SK-N-SH (cell line): Measurements from ENCODE around the gene RETSAT. TPM values are rescaled to one million over a fixed set of nuclear protein-coding genes. Genes with fewer than 3 reads are reported as not detected.
"Not testable (repeated sequence)": the region's sequence is repeated elsewhere in the genome, so short reads cannot be mapped to it uniquely, and the experiment has no call there.

Experiments
- CTCF ChIA-PET: fragments of 300-600, 350-600 bp; formaldehyde crosslinking; extraction: SDS; loops from one replicate; lab custom pipeline; 2021; lab: Yijun Ruan, JAX
- POLR2A ChIA-PET: fragments of 350-600 bp; sonication (Branson Sonifier 250); formaldehyde crosslinking; extraction: SDS; loops from one replicate; lab custom pipeline; 2020; ENCODE audit warnings: antibody characterized with exemption, inconsistent platforms; lab: Yijun Ruan, JAX
- DNase-seq: peaks from one replicate; pipeline ENCODE4 v3.0.0; 2012
- H2AFZ ChIP-seq: fragments of 200-600 bp; sonication (generic); 2 replicates; pipeline ENCODE4 v1.8.1; 2016; ENCODE audit warnings: antibody characterized with exemption, mild to moderate bottlenecking, low read depth
- H3F3A ChIP-seq: fragments of 200-600 bp; sonication (generic); replicated peaks from 2 replicates; pipeline ENCODE3; 2016; ENCODE audit warnings: antibody characterized with exemption, mild to moderate bottlenecking; ENCODE audit not compliant: insufficient read depth
- H3K27ac ChIP-seq, 2 experiments: fragments of 200-500 bp in 1 of 2; fragments of 200-600 bp in 1 of 2; sonication (Bioruptor generic) in 1 of 2; sonication (generic), shearing (Covaris generic) in 1 of 2; 2 replicates each; pipeline versions ENCODE4 v1.5.1 to v1.6.1; 2014 to 2016; ENCODE audit warnings: low read depth in 2 of 2, inconsistent platforms in 1 of 2, low read length in 1 of 2, mild to moderate bottlenecking in 1 of 2, mixed read lengths in 1 of 2
- H3K27me3 ChIP-seq: fragments of 200-600 bp; sonication (generic), shearing (Covaris generic); 2 replicates; pipeline ENCODE4 v1.6.1; 2016; ENCODE audit warnings: mixed run types; ENCODE audit not compliant: insufficient read depth
- H3K36me3 ChIP-seq, 2 experiments: fragments of 200-500 bp in 1 of 2; fragments of 200-600 bp in 1 of 2; sonication (Bioruptor generic) in 1 of 2; sonication (generic) in 1 of 2; replicated peaks in 1 of 2; 2 replicates each; pipeline versions ENCODE3 to v1.5.1; 2014 to 2016; ENCODE audit warnings: low read length in 1 of 2, mild to moderate bottlenecking in 1 of 2; ENCODE audit not compliant: insufficient read depth in 2 of 2, control insufficient read depth in 1 of 2
- H3K4me1 ChIP-seq, 2 experiments: fragments of 200-500 bp in 1 of 2; fragments of 200-600 bp in 1 of 2; sonication (Bioruptor generic) in 1 of 2; sonication (generic), shearing (Covaris generic) in 1 of 2; 2 replicates each; pipeline versions ENCODE4 v1.5.1 to v1.6.1; 2014 to 2016; ENCODE audit warnings: low read depth in 1 of 2, low read length in 1 of 2, mixed run types in 1 of 2; ENCODE audit not compliant: insufficient read depth in 2 of 2, control insufficient read depth in 1 of 2
- H3K4me2 ChIP-seq: fragments of 200-600 bp; sonication (generic), shearing (Covaris generic); 2 replicates; pipeline ENCODE4 v1.6.1; 2017; ENCODE audit warnings: mixed run types
- H3K4me3 ChIP-seq, 2 experiments: fragments of 200-500 bp in 1 of 2; fragments of 200-600 bp in 1 of 2; sonication (Bioruptor generic) in 1 of 2; sonication (generic), shearing (Covaris generic) in 1 of 2; 2 replicates each; pipeline versions ENCODE4 v1.5.1 to v1.8.1; 2014 to 2016; ENCODE audit warnings: low read depth in 2 of 2, inconsistent platforms in 1 of 2, low read length in 1 of 2, mild to moderate bottlenecking in 1 of 2, mixed read lengths in 1 of 2, moderate library complexity in 1 of 2
- H3K79me2 ChIP-seq: fragments of 200-600 bp; sonication (generic); 2 replicates; pipeline ENCODE4 v1.8.1; 2017; ENCODE audit warnings: mild to moderate bottlenecking; ENCODE audit not compliant: insufficient read depth
- H3K9ac ChIP-seq: fragments of 200-600 bp; sonication (generic); 2 replicates; pipeline ENCODE4 v1.6.1; 2017; ENCODE audit warnings: mixed run types
- H3K9me2 ChIP-seq: fragments of 200-600 bp; sonication (generic); 2 replicates; pipeline ENCODE4 v1.6.1; 2017; ENCODE audit warnings: mixed run types
- H3K9me3 ChIP-seq: fragments of 200-600 bp; sonication (generic); 2 replicates; pipeline ENCODE4 v1.6.1; 2017; ENCODE audit warnings: mixed run types, mild to moderate bottlenecking, moderate library complexity
- H4K20me1 ChIP-seq: fragments of 200-600 bp; sonication (generic); 2 replicates; pipeline ENCODE4 v1.6.1; 2017; ENCODE audit warnings: mild to moderate bottlenecking, mixed run types; ENCODE audit not compliant: insufficient read depth
- FOXM1 ChIP-seq: IDR thresholded peaks from 2 replicates; pipeline ENCODE4 v1.4.0; 2012; ENCODE audit warnings: low read depth, mild to moderate bottlenecking
- GATA2 ChIP-seq: sonication (generic); formaldehyde crosslinking; IDR thresholded peaks from 2 replicates; pipeline ENCODE4 v1.5.0; 2020; ENCODE audit warnings: mild to moderate bottlenecking, missing genetic modification reagents
- IRF3 ChIP-seq: fragments of 150-350 bp; IDR thresholded peaks from 2 replicates; pipeline ENCODE4 v1.6.1; 2016; ENCODE audit warnings: mild to moderate bottlenecking, low read depth, low read length
- MAX ChIP-seq: IDR thresholded peaks from 2 replicates; pipeline ENCODE4 v1.4.0; 2012; ENCODE audit warnings: low read depth
- NFIC ChIP-seq: IDR thresholded peaks from 2 replicates; pipeline ENCODE4 v1.4.0; 2012; ENCODE audit warnings: borderline replicate concordance
- PBX3 ChIP-seq: IDR thresholded peaks from 2 replicates; pipeline ENCODE4; 2012
- POLR2AphosphoS5 ChIP-seq: IDR thresholded peaks from 2 replicates; pipeline ENCODE4 v1.6.1; 2012; ENCODE audit warnings: low read depth, low read length
- RAD21 ChIP-seq: IDR thresholded peaks from 2 replicates; pipeline ENCODE4 v1.6.1; 2012; ENCODE audit warnings: mild to moderate bottlenecking, low read length
- RFX5 ChIP-seq: IDR thresholded peaks from 2 replicates; pipeline ENCODE4 v1.6.1; 2012; ENCODE audit warnings: mild to moderate bottlenecking, improper control_type of control experiment, low read length
- SIN3A ChIP-seq: IDR thresholded peaks from 2 replicates; pipeline ENCODE4 v1.6.1; 2012; ENCODE audit warnings: low read depth, mild to moderate bottlenecking, low read length, moderate library complexity, borderline replicate concordance
- TAF1 ChIP-seq: IDR thresholded peaks from 2 replicates; pipeline ENCODE4 v1.6.1; 2012; ENCODE audit warnings: low read depth, mild to moderate bottlenecking, low read length, moderate library complexity, borderline replicate concordance
- USF1 ChIP-seq: IDR thresholded peaks from 2 replicates; pipeline ENCODE4 v1.4.0; 2012; ENCODE audit warnings: low read depth, borderline replicate concordance
- WGBS: methylation state at CpG from one replicate; pipeline ENCODE4 v1.1.6; 2017; ENCODE audit warnings: low lambda C conversion rate; 5-methylcytosine and 5-hydroxymethylcytosine counted together
- polyA plus RNA-seq, 3 experiments: library from polyadenylated mRNA; depleted of rRNA; stranded (reverse); fragments of >200 nt; gene quantifications; 2 replicates each; pipeline ENCODE4 v1.2.3, GENCODE V29; 2012

The RETSAT gene
- polyA plus RNA-seq, 1 of the 3 experiments (the other 2 are of a cell fraction), result 28.0 TPM

- Histone ChIP-seq H2AFZ (no peak overlapping the region), H3F3A (no peaks in the 10 kb centered on the region), H3K4me3 (no peak overlapping the region), H3K27ac (no peak overlapping the region), H3K9me3 (no peaks in the 10 kb centered on the region), H3K4me1 (no peaks in the 10 kb centered on the region), H3K36me3 (peaks cover 0 to 16% of the 10 kb centered on the region in 2 experiments), H3K9me2 (no peaks in the 10 kb centered on the region), H3K9ac (no peak overlapping the region), H3K27me3 (no peaks in the 10 kb centered on the region), H3K4me2 (no peak overlapping the region), H4K20me1 (no peaks in the 10 kb centered on the region), H3K79me2 (no peaks in the 10 kb centered on the region)
- DNase-seq, result no peak
- POLR2A ChIA-PET, result no interaction called here
- no peak for TF ChIP-seq GATA2 (CRISPR knock-in tag)
- no peak for TF ChIP-seq NFIC
- no peak for TF ChIP-seq USF1
- TF ChIP-seq FOXM1, result no peak
- TF ChIP-seq IRF3, result no peak
- no peak for TF ChIP-seq TAF1
- TF ChIP-seq RFX5, result no peak
- TF ChIP-seq SIN3A, result no peak
- CTCF ChIA-PET, result interaction anchor here (0.5 to 1.3 kb wide), 2 partner anchors 15 to 29 kb away, joined by 3 read pairs; no protein-coding TSS in a partner anchor
Measured at GRCh38 chr2:85368921-85369320, 14.6 kb upstream of the RETSAT start.

GRCh38 chr2:85367180-85367579 is 12.9 kb upstream of the RETSAT start:
- H3K4me3 ChIP-seq, result no peak overlapping the region
- H3K79me2 ChIP-seq, result no peaks in the 10 kb centered on the region
- H3K27ac ChIP-seq, result no peak overlapping the region
- H3F3A ChIP-seq, result no peaks in the 10 kb centered on the region
- no peak overlapping the region for H3K4me2 ChIP-seq
- H3K9me3 ChIP-seq, result no peaks in the 10 kb centered on the region
- POLR2A ChIA-PET, result no interaction called here
- H3K9ac ChIP-seq, result no peak overlapping the region
- no peaks in the 10 kb centered on the region for H4K20me1 ChIP-seq
- H3K4me1 ChIP-seq, result no peaks in the 10 kb centered on the region
- 76% methylated on average over 5 of the region's 5 CpGs for WGBS
- TF ChIP-seq RAD21 (no peak), POLR2AphosphoS5 (no peak), SIN3A (no peak), RFX5 (no peak), PBX3 (no peak), MAX (no peak)
- H3K27me3 ChIP-seq, result no peaks in the 10 kb centered on the region
- CTCF ChIA-PET, result interaction anchor here (1.3 to 1.4 kb wide), 2 partner anchors 8 to 185 kb away, joined by 3 read pairs; no protein-coding TSS in a partner anchor
- no peaks in the 10 kb centered on the region for H3K9me2 ChIP-seq
- no peak for DNase-seq
- H3K36me3 ChIP-seq, result peaks cover 8 to 11% of the 10 kb centered on the region in 2 experiments
- H2AFZ ChIP-seq, result no peak overlapping the region

GRCh38 chr2:85362653-85363387 is 8.5 kb upstream of the RETSAT start:
- CTCF ChIA-PET, result not testable (repeated sequence)

More at GRCh38 chr2:85362653-85363387, 8.5 kb upstream of the RETSAT start:
- H3K9me2 ChIP-seq, H3K4me1 ChIP-seq, H3F3A ChIP-seq, H4K20me1 ChIP-seq, H2AFZ ChIP-seq, H3K9ac ChIP-seq, DNase-seq, H3K4me3 ChIP-seq, H3K9me3 ChIP-seq, POLR2A ChIA-PET, H3K27me3 ChIP-seq, H3K27ac ChIP-seq, H3K4me2 ChIP-seq: not testable (repeated sequence)
- peaks cover 16 to 19% of the 10 kb centered on the region in 2 experiments for H3K36me3 ChIP-seq
- WGBS, result 85% methylated on average over 4 of the region's 5 CpGs
- H3K79me2 ChIP-seq, result peaks cover 14% of the 10 kb centered on the region
